ENCODE measurements around the gene LAMA5.

The LAMA5 gene

DNA sequence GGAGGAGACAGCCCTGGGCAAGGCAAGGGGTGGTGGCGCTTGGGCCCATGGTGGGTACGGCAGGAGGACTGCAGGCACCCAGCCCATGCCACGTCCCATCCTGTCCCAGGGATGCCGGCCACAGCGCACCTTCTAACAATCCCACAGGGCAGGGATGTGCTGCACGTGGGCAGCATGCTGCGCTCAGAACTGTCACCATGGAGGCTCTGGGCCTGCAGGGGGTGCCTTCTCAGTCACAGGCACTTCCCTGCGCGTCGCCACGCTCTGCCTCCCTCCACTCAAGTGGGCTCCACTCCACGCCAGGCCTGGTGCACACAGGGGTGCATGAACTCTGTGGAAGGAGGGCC lies 37.6 kb upstream of the LAMA5 start:
- DNase-seq: no peak

GRCh38 chr20:62404112-62404665 lies 37.1 kb upstream of the LAMA5 start:
- DNase-seq: no peak

DNA sequence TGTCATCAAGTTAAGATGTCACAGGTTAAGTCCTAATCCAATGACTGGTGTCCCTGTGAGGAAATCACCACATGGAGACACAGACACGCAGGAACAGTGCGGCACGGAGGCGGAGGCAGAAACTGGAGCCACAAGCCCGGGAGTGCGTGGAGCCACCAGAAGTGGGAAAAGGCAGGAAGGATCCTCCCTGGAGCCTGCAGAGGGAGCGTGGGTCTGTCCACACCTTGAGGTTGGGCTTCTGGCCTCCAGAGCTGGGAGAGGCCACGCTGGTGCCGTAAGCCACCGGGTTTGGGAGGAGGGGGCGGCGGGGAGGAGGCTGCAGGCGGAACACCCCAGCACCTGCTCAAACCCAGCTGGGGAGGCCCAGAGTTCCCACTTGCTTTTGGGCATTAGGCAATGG lies 36.2 kb upstream of the LAMA5 start:
- DNase-seq: no peak

DNA sequence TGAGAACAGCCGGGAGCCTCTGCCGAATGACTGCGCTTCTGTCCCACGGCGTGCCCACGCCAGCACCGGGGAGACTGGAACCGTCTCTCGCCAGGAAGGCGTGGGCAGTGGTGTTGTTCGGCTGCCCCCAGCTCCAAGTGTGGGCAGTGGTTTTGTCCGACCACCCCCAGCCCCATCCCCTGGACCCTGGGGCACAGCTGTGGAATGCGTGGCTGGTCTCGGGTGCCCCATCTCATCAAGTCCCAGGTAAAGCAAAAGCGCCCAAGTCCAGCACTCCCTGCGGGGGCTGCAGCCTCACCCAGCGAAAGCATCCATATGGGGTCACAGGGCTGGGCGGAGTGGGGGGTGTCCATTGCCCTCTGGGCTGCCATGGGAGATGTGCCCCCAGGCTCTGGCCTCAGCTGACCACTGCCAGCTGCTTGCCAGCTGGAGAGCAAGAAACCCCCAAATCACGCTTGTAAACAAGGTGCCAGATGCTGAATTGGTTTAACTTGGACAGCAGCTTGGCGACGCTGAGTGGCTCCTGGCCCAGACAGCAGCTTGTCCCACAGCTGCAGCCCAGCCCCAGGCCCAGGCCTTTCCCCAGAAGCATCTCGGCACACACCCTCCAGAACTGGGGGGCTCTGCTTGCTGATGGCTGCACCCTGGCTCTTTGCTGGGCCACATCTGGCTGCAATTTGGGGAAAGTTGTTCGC lies 35.5 kb upstream of the LAMA5 start:
- no peak for DNase-seq

- DNase-seq: no peak
These were observed 34.2 kb upstream of the LAMA5 start for GRCh38 chr20:62401331-62401779.

DNA sequence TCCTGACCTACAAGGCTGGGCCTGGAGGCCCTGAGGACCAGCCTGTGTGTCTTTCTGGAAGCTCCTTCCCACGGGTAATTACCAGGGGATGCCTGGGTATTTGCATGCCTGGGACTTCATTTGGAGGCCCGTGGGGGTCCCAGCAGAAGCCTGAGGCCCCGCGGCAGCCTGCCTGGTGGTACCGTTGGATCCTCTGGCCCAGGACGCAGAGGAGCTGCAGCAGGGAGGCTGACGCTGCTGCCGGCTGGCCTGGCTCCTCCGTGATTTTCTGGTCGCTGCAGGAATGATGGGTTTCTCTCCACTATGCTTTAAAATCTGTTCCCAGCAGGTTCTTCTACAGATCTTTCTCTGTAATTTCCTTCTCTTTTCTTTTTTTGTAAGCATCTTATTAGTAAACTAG lies 33.4 kb upstream of the LAMA5 start:
- no peak for DNase-seq

- no peak for DNase-seq
These were observed 32.9 kb upstream of the LAMA5 start for GRCh38 chr20:62400021-62400420.

DNA sequence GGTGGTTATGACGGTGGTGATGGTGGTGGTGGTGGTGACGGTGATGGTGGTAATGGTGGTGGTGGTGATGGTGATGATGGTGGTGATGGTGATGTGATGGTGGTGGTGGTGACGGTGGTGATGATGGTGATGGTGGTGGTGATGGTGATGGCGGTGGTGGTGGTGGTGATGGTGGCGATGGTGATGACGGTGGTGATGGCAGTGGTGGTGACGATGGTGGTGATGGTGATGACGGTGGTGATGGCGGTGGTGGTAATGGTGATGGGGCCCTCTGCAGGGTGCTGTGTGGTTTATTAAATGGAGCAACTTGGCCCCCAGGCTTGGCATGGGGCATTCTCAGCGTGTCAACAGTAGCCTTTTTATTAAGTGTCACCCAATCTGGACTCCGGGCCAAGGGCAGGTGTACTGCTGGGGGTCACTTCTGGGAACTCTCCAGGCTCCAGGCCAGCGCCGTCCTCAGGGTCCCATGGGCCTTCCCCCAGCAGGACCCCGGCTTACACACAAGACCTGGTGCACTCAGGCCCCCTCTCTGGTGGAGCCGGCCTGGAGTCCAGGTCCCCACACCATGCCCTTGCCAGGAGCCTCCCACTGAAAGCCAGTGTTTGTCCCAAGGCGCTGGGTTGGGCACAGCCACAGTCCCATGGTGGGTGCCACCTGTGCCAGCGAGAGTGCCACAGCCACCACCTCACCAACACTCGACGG lies 31.2 kb upstream of the LAMA5 start:
- DNase-seq: no peak

DNA sequence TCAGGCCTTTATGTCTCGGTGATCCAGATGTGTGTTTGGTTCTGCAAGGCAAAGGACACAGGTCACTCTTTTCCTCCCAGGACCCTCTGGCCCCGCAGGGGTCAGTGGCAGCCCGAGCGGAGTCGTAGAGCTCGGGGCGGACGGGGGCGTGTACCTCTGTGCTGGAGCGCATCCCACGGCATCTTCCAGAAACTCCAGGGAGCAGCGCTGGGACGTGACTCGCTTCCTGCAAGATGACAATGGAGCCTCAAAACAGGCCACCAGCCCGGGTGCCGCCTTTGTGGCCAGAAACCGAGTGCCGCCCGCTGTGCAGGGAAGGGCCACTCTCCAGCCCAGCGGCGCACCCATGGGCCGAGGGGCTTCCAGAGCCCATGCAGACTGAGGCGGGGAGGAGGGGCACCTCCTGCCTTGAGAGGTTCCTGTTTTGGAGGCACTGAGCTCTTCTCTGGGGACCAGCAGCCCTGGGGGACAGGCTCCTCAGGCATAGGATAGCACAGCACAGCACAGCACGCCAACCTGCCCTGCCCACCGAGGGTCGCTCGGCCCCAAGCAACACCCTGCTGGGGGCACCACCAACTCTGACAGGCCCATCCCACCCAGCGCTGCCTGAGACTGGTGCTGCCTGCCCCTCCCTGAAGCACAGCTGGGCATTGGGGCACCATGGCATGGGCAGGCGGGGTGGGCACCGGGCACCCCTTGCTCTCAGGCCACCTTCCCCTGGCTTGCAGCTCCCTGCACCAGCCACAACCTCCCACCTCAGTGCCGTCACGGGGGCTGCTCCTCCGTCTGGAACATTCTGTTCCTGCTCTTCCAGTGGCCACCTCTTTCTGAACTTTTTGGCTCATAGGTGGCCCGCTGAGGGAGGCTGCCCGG lies 29.5 kb upstream of the LAMA5 start:
- no peak for DNase-seq

- no peak for DNase-seq
These were observed 28.5 kb upstream of the LAMA5 start for GRCh38 chr20:62395311-62396242.

DNA sequence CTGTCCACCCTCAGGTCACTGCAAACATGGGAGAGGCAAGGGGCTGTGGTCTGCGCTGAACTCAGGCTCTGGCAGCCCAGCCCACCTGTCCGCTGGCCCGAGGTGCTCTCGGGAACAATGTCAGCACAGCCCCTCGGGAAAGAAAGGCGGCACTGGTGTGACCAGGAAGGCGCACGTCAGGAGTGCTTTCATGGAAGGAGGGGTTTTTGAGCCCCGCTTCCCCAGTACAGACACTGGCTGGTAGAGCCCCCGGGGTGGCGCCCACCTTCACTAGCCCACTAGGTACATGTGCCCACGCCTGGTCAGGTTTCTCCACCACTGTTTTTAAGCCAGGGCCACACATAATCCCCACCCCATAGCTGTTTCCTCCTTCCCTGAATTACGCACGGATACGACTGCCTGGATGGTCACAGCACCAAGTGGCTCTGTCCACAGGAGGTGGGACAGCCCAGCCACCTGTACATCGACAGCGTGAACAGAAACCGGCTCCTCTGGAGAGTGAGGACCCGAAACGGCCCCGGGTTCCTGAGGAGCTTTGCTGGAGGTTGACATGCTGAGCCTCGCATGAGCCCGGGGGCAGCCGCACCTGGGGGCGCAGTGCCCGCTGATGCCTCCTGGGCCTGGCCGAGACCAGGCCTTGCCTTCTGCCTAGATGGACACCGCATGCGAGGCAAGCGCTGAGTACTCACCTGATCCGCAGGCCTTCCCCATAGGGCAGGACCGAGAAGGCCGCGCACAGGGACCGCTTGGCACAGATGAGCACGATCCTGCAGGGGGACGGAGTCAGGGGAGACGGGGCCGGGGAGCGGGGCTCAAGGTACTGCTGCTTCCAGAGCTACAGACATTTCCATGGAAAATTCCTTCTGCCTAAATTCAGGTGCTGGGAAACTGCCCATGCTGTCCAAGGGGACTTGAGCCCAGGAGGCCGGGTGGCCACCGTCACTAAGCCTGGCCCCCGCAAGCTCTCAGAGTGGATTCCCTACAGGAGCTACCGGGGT lies 27.4 kb upstream of the LAMA5 start:
- no peak for DNase-seq

DNA sequence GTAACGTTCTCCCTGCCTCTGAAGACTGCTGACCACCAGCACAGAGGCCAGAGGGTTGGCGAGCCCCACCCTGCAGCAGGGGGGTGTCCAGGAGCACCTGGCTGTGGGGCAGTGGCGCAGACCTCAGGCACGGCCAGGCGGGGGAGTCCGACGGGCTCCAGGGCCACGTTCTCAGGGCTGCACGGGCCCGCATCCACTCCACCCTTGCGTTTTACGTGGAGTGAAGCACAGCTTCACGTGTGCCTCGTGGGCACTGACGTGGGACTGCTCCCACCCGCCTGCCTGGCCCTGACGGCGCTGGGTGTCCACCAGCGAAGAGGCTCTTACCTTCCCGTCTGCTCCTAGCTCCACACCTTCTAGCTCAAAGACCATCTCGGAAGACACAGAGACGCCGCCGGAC lies 26.7 kb upstream of the LAMA5 start:
- no peak for DNase-seq

DNA sequence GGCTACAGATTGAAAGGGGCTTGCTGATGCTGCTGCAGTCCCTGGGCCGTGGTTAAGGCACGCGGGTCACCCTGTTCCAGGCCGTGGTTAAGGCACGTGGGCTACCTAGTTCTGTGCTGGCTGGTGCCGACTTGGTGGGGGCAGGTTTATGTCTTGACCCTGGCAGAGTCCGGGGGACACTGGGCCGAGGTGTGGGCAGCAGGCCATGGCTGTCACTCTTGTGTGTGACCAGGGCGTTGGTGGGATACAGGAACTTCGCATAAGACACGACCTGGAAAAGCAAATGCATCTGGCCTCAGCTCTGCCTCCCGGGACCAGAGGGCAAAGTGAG lies 26.2 kb upstream of the LAMA5 start:
- DNase-seq: no peak

DNA sequence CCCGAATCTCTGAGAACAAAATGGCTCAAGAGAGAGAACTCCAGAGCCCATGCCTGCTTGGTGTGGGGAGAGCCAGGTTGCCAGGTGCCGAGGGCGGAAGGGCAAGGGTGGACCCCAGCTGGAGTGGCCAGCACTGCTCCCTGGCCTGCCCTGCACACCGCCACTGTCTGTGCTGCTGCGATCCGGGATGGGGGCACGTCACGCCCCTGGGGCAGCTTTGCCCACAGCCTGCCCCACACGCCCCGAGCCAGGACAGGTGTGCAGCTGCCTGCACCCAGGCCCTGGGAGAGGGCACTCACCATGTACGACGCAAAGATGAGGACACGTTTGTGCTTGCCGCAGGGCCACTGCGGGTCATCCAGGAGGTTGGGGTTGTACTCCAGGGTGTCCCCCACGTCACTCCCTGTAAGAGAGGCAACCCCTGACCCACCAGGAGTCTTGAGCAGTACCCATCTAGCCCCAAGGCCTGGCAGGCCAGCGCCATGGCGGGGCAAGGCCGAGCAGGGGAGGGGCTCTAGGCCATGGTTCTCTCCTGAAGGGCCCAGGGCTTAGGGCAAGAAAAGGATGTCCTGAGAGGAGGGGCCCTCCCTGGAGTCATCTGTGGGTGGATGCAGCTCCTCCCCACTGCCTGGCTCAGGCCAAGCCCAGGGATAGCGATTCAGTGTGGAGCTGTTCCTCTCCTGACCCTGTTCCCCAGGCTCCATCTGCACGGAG lies 25.7 kb upstream of the LAMA5 start:
- no peak for DNase-seq

DNA sequence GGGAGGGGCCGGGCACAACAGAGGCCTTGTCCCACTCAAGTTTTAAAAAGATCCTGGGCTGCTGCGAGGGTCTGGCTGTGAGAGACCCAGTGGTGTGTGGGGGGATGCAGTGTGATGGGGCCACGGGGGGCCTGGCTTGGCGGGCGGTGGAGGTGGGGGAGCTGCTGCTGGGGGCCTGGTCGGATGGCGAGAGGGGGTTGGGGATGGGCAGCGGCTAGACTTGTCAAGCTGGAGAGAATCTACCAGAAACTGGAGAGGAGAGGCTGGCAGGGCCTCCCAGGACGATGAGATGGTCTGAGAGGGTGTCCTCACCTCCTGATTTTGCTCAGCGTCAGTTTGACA lies 24.9 kb upstream of the LAMA5 start:
- DNase-seq: no peak

- no peak for DNase-seq
These were observed 24.3 kb upstream of the LAMA5 start for GRCh38 chr20:62391165-62392076.

GRCh38 chr20:62390317-62391164 lies 23.4 kb upstream of the LAMA5 start:
- DNase-seq: no peak

DNA sequence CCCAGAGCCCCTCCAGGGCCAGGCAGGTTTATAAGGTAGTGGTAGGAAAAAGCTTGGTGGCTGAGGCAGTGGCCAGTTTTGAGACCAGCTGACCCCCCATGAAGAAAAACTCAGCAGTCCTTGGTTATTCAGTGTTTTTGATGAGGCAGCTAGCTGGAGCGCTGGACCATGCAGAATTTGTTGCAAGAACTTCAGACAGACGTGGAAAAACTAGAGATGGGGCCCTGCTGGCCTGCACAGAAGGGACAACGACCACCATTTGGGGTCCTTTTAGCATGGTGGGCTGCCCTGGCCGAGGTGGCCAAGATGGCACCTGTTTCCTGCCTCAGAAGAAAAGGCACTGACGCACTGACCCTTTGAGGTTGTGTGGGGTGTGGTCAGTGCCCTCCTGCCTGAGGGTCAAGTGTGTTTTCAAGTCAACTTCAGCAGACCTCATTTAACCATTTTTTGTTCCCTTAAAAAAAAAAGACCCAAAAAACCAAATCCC lies 22.5 kb upstream of the LAMA5 start:
- DNase-seq: no peak
